ENCODE results near the gene SPECC1L. TPM values are rescaled to one million over a fixed set of nuclear protein-coding genes. Genes with fewer than 3 reads are reported as not detected.

The SPECC1L gene
- total RNA-seq, 4 donors from 2014 or later, result 18.2 to 114 (median 55.3) TPM

DNA sequence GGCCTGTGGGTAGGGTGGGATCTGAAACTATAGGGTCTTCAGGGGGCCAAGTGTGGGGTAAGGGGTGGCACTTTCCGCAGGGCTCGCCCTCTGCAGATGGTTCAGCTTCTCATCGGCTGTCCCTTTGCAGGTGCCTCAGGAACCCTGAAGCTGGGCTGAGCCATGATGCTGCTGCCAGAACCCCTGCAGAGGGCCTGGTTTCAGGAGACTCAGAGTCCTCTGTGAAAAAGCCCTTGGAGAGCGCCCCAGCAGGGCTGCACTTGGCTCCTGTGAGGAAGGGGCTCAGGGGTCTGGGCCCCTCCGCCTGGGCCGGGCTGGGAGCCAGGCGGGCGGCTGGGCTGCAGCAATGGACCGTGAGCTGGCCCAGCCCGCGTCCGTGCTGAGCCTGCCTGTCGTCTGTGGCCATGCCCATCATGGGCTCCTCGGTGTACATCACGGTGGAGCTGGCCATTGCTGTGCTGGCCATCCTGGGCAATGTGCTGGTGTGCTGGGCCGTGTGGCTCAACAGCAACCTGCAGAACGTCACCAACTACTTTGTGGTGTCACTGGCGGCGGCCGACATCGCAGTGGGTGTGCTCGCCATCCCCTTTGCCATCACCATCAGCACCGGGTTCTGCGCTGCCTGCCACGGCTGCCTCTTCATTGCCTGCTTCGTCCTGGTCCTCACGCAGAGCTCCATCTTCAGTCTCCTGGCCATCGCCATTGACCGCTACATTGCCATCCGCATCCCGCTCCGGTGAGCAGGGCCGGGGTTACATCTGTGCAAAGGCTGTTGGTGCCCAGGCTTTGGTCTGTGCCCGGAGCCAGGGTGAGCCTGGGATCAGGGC is 162.6 kb downstream of the SPECC1L start:
- H3K36me3 ChIP-seq, result no peaks in the 10 kb centered on the region
- H3K9me3 ChIP-seq, result no peaks in the 10 kb centered on the region
- no peaks in the 10 kb centered on the region for H3K27me3 ChIP-seq
- H3K4me3 ChIP-seq, result no peak overlapping the region
- peaks cover 0 to 11% of the 10 kb centered on the region in 2 donors for H3K4me1 ChIP-seq
- intact Hi-C loops (cut with DNase I; ENCODE audit: low total_unique reads), result no loop called here
- H3K27ac ChIP-seq, result no peak overlapping the region
- no peak for DNase-seq
- TF ChIP-seq CTCF (IDR thresholded peaks at IDR 0.05) (no peak), POLR2A (IDR thresholded peaks at IDR 0.05) (no peak)

DNA sequence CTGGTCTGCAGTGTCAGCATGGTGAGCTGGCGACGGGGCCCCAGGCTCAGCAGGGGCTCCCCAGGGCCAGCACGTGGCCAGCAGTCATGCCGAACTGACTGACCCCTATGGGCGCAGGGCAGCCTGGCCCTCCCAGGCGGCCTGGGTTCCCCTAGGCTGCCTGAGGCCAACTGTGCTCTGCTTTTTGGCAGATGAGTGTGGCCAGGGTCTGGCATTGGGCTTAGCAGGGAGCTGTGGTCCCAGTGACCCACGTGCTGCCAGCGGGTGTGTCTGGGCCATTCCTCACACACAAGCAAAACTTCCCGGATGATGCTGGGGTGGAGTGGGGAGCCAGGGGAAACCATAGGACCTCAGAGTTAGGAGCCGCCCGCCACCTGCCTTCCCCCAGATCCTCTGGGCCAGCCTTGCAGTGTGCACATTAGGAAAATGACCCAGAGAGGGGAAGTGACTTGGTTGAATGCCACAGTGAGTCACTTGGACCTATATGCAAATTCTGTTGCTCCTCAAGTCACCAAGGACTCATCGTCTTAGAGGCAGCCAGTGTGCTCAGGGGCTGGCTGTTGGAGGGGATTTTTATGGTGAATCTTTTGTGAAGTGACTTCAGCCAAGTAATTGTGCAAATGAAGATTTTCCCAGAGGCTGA is 163.3 kb downstream of the SPECC1L start:
- DNase-seq, result no peak
- intact Hi-C loops (cut with DNase I; ENCODE audit: low total_unique reads), result no loop called here
- Histone ChIP-seq H3K9me3 (no peaks in the 10 kb centered on the region), H3K4me1 (peaks cover 0 to 11% of the 10 kb centered on the region in 2 donors), H3K36me3 (no peaks in the 10 kb centered on the region), H3K4me3 (no peak overlapping the region), H3K27ac (peak overlapping the region; percentile 5 to 10), H3K27me3 (no peaks in the 10 kb centered on the region)
- no peak for TF ChIP-seq CTCF (IDR thresholded peaks at IDR 0.05)
- TF ChIP-seq POLR2A (IDR thresholded peaks at IDR 0.05), result no peak

- H3K4me1 ChIP-seq, result peaks cover 0 to 11% of the 10 kb centered on the region in 2 donors
- no peaks in the 10 kb centered on the region for H3K27me3 ChIP-seq
- H3K4me3 ChIP-seq, result no peak overlapping the region
- intact Hi-C loops (cut with DNase I; ENCODE audit: low total_unique reads), result no loop called here
- peak overlapping the region; percentile 5 to 22 for H3K27ac ChIP-seq
- peak in 1 of 2 donors; percentile 45 for DNase-seq
- no peak for TF ChIP-seq POLR2A (IDR thresholded peaks at IDR 0.05)
- TF ChIP-seq CTCF (IDR thresholded peaks at IDR 0.05), result no peak
- H3K9me3 ChIP-seq, result no peaks in the 10 kb centered on the region
- H3K36me3 ChIP-seq, result no peaks in the 10 kb centered on the region
These were observed 164.1 kb downstream of the SPECC1L start for GRCh38 chr22:24434471-24435322.

- no peak for TF ChIP-seq CTCF (IDR thresholded peaks at IDR 0.05)
- TF ChIP-seq POLR2A (IDR thresholded peaks at IDR 0.05), result no peak
- no peak overlapping the region for H3K27ac ChIP-seq
- intact Hi-C loops (cut with DNase I; ENCODE audit: low total_unique reads), result no loop called here
- H3K9me3 ChIP-seq, result no peaks in the 10 kb centered on the region
- H3K4me1 ChIP-seq, result peaks cover 0 to 11% of the 10 kb centered on the region in 2 donors
- H3K4me3 ChIP-seq, result no peak overlapping the region
- no peaks in the 10 kb centered on the region for H3K36me3 ChIP-seq
- DNase-seq, result no peak
- no peaks in the 10 kb centered on the region for H3K27me3 ChIP-seq
These were observed 164.7 kb downstream of the SPECC1L start for GRCh38 chr22:24435323-24435645.

All from uterus (tissue), 4 donors.